Thyroid gland (tissue), 4 donors: Measurements from ENCODE around the gene SHROOM3. TPM values are rescaled to one million over a fixed set of nuclear protein-coding genes. Genes with fewer than 3 reads are reported as not detected.

ENCODE experiments used
- DNase-seq, 2 donors: peaks; one replicate each; pipeline ENCODE4 v3.0.0-alpha.2; 2019
- H3K27ac ChIP-seq, 3 donors: fragments of 200-600 bp; sonication (generic); 1 replicate in 2 of 3; 2 replicates in 1 of 3; pipeline ENCODE4 v1.5.1; 2016 to 2019; ENCODE audit warnings: mild to moderate bottlenecking in 1 of 3, moderate library complexity in 1 of 3
- H3K27me3 ChIP-seq: fragments of 200-600 bp; sonication (generic); one replicate; pipeline ENCODE4 v1.5.1; 2019
- H3K36me3 ChIP-seq, 2 donors: fragments of 200-600 bp; sonication (generic); one replicate each; pipeline ENCODE4 v1.5.1; 2016 to 2019
- H3K4me1 ChIP-seq, 2 donors: fragments of 200-600 bp; sonication (generic); one replicate each; pipeline ENCODE4 v1.5.1; 2017 to 2019
- H3K4me3 ChIP-seq, 3 donors: fragments of 200-600 bp; sonication (generic); replicated peaks in 1 of 3; 1 replicate in 2 of 3; 2 replicates in 1 of 3; pipeline ENCODE4 v1.5.1; 2016; ENCODE audit warnings: mild to moderate bottlenecking in 1 of 3
- H3K9me3 ChIP-seq: fragments of 200-600 bp; sonication (generic); one replicate; pipeline ENCODE4 v1.5.1; 2017
- CTCF ChIP-seq, 6 experiments: fragments of 200-600 bp in 3 of 6; fragments of 450-650 bp in 3 of 6; sonication (generic) in 3 of 6; IDR thresholded peaks; one replicate each; pipeline ENCODE4 v1.5.1; 2016 to 2019; ENCODE audit warnings: antibody characterized with exemption in 6 of 6, mild to moderate bottlenecking in 2 of 6, inconsistent platforms in 1 of 6, moderate library complexity in 1 of 6
- POLR2A ChIP-seq, 2 donors: fragments of 450-650 bp; IDR thresholded peaks; one replicate each; pipeline ENCODE4 v1.6.1; 2017; ENCODE audit warnings: antibody characterized with exemption in 2 of 2, mild to moderate bottlenecking in 2 of 2, moderate library complexity in 1 of 2
- WGBS, 2 donors: methylation state at CpG; one replicate each; pipeline ENCODE4 v1.1.5; 2017; 5-methylcytosine and 5-hydroxymethylcytosine counted together
- intact Hi-C: fragments of 100-400 bp; cut with DNase I; formaldehyde crosslinking; loops from one replicate; pipeline ENCODE4 v1.15.1; 2023
- total RNA-seq, 4 donors: library from RNA; depleted of rRNA; stranded (reverse); fragments of >200 nt; gene quantifications; one replicate each; pipeline ENCODE4 v1.2.3, GENCODE V29; 2016

The SHROOM3 gene
- total RNA-seq, 4 donors from 2014 or later, result 41.7 to 77.8 (median 62.0) TPM

GRCh38 chr4:76585897-76586360 lies 150.9 kb downstream of the SHROOM3 start:
- H3K9me3 ChIP-seq, result no peaks in the 10 kb centered on the region
- WGBS, 2 donors, result 10 to 11% methylated on average over 21 of the region's 28 CpGs
- intact Hi-C loops, result no loop called here
- no peaks in the 10 kb centered on the region for H3K36me3 ChIP-seq
- peak; percentile 96 to 97 for DNase-seq
- peak overlapping the region in 2 of 3 donors; percentile 13 to 33 for H3K4me3 ChIP-seq
- peaks cover 41 to 46% of the 10 kb centered on the region in 2 donors for H3K4me1 ChIP-seq
- peak overlapping the region; percentile 76 to 85 (median 81) for H3K27ac ChIP-seq
- H3K27me3 ChIP-seq, result no peaks in the 10 kb centered on the region
- TF ChIP-seq CTCF (IDR thresholded peaks at IDR 0.05) (peak in 2 of 6 experiments; percentile 3 to 19), POLR2A (IDR thresholded peaks at IDR 0.05) (peak; percentile 64 to 98)

GRCh38 chr4:76588274-76588673 lies 153.2 kb downstream of the SHROOM3 start:
- intact Hi-C loops, result no loop called here
- Histone ChIP-seq H3K4me3 (no peak overlapping the region), H3K27me3 (no peaks in the 10 kb centered on the region), H3K27ac (peak overlapping the region; percentile 83 to 86 (median 84)), H3K9me3 (no peaks in the 10 kb centered on the region), H3K36me3 (no peaks in the 10 kb centered on the region), H3K4me1 (peaks cover 45 to 54% of the 10 kb centered on the region in 2 donors)
- 73 to 87% methylated on average over 2 of the region's 2 CpGs for WGBS, 2 donors
- TF ChIP-seq POLR2A (IDR thresholded peaks at IDR 0.05), result no peak
- no peak for TF ChIP-seq CTCF (IDR thresholded peaks at IDR 0.05)
- no peak for DNase-seq

DNA sequence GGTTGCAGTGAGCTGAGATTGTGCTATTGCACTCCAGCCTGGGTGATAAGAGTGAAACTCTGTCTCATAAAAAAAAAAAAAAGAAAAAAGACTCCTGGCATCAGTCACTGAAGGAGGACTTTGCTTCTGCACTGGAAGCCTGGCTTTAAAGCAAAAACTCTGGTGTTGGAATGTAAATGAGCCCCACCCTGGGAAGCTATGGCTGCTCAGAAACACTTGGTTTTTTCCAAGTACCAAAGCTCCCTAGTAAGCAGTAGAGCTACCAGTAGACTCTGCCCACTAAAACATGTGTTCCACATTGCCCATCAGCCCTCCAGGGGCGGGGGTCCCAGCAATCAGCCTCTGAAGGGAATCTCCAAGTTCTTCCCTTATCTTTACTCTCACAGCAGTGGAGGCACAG lies 154.4 kb downstream of the SHROOM3 start:
- WGBS, 2 donors, result 20 to 63% methylated on average over 1 of the region's 1 CpG
- intact Hi-C loops, result no loop called here
- Histone ChIP-seq H3K36me3 (no peaks in the 10 kb centered on the region), H3K27me3 (no peaks in the 10 kb centered on the region), H3K9me3 (no peaks in the 10 kb centered on the region), H3K4me1 (peaks cover 45 to 54% of the 10 kb centered on the region in 2 donors), H3K4me3 (no peak overlapping the region), H3K27ac (peak overlapping the region; percentile 84 to 96 (median 86))
- DNase-seq, result peak; percentile 35 to 47
- TF ChIP-seq POLR2A (IDR thresholded peaks at IDR 0.05) (peak in 1 of 2 donors; percentile 10), CTCF (IDR thresholded peaks at IDR 0.05) (no peak)

GRCh38 chr4:76589872-76590797 lies 155.1 kb downstream of the SHROOM3 start:
- intact Hi-C loops, result no loop called here
- DNase-seq, result peak; percentile 92
- no peak overlapping the region for H3K4me3 ChIP-seq
- no peaks in the 10 kb centered on the region for H3K9me3 ChIP-seq
- H3K27ac ChIP-seq, result peak overlapping the region; percentile 84 to 96 (median 86)
- no peaks in the 10 kb centered on the region for H3K36me3 ChIP-seq
- peaks cover 45 to 53% of the 10 kb centered on the region in 2 donors for H3K4me1 ChIP-seq
- WGBS, 2 donors, result 34 to 40% methylated on average over 10 of the region's 10 CpGs
- TF ChIP-seq POLR2A (IDR thresholded peaks at IDR 0.05) (peak in 1 of 2 donors; percentile 41), CTCF (IDR thresholded peaks at IDR 0.05) (no peak)
- H3K27me3 ChIP-seq, result no peaks in the 10 kb centered on the region

GRCh38 chr4:76590798-76591281 lies 155.8 kb downstream of the SHROOM3 start:
- no peak overlapping the region for H3K4me3 ChIP-seq
- 65 to 77% methylated on average over 6 of the region's 6 CpGs for WGBS, 2 donors
- no peaks in the 10 kb centered on the region for H3K27me3 ChIP-seq
- DNase-seq, result no peak
- H3K9me3 ChIP-seq, result no peaks in the 10 kb centered on the region
- TF ChIP-seq POLR2A (IDR thresholded peaks at IDR 0.05) (no peak), CTCF (IDR thresholded peaks at IDR 0.05) (no peak)
- H3K27ac ChIP-seq, result peak overlapping the region; percentile 84 to 96 (median 86)
- intact Hi-C loops, result no loop called here
- peaks cover 45 to 46% of the 10 kb centered on the region in 2 donors for H3K4me1 ChIP-seq
- no peaks in the 10 kb centered on the region for H3K36me3 ChIP-seq
